Esophagus muscularis mucosa (tissue), 4 donors: Measurements from ENCODE around the gene FMN1. TPM values are rescaled to one million over a fixed set of nuclear protein-coding genes. Genes with fewer than 3 reads are reported as not detected.

ENCODE experiments used
- DNase-seq: peaks from one replicate; pipeline ENCODE4 v3.0.0-alpha.2; 2017; ENCODE audit errors: extremely low spot score
- H3K27ac ChIP-seq, 4 donors: fragments of 200-600 bp; sonication (generic); replicated peaks in 1 of 4; 1 replicate in 3 of 4; 2 replicates in 1 of 4; pipeline ENCODE4 v1.5.1; 2016 to 2019; ENCODE audit warnings: mild to moderate bottlenecking in 1 of 4
- H3K27me3 ChIP-seq, 4 donors: fragments of 200-600 bp; sonication (generic); one replicate each; pipeline versions ENCODE4 v1.5.1 to v1.6.0; 2016 to 2019
- H3K36me3 ChIP-seq, 4 donors: fragments of 200-600 bp; sonication (generic); one replicate each; pipeline ENCODE4 v1.5.1; 2016 to 2019
- H3K4me1 ChIP-seq, 4 donors: fragments of 200-600 bp; sonication (generic); one replicate each; pipeline ENCODE4 v1.5.1; 2016 to 2019
- H3K4me3 ChIP-seq, 4 donors: fragments of 200-600 bp; sonication (generic); 1 replicate in 2 of 4; 2 replicates in 2 of 4; pipeline ENCODE4 v1.5.1; 2016 to 2019; ENCODE audit warnings: mild to moderate bottlenecking in 4 of 4, moderate library complexity in 1 of 4
- H3K9me3 ChIP-seq, 4 donors: fragments of 200-600 bp; sonication (generic); 1 replicate in 3 of 4; 2 replicates in 1 of 4; pipeline ENCODE4 v1.5.1; 2016 to 2019
- CTCF ChIP-seq, 3 experiments: fragments of 200-600 bp in 2 of 3; fragments of 450-650 bp in 1 of 3; sonication (generic) in 2 of 3; IDR thresholded peaks; one replicate each; pipeline ENCODE4 v1.5.1; 2017 to 2019; ENCODE audit warnings: antibody characterized with exemption in 3 of 3, mild to moderate bottlenecking in 2 of 3, moderate library complexity in 1 of 3
- EP300 ChIP-seq: sonication (generic); formaldehyde crosslinking; IDR thresholded peaks from one replicate; pipeline ENCODE4 v1.6.1; 2017; ENCODE audit warnings: antibody characterized with exemption
- POLR2A ChIP-seq: fragments of 450-650 bp; IDR thresholded peaks from one replicate; pipeline ENCODE4 v1.6.1; 2017; ENCODE audit warnings: antibody characterized with exemption, moderate library complexity, mild to moderate bottlenecking, low read depth
- POLR2AphosphoS5 ChIP-seq, 2 donors: sonication (generic); formaldehyde crosslinking; IDR thresholded peaks; one replicate each; pipeline ENCODE4 v1.6.1; 2017; ENCODE audit warnings: antibody characterized with exemption in 2 of 2
- WGBS: methylation state at CpG from one replicate; pipeline ENCODE4 v1.1.5; 2018; 5-methylcytosine and 5-hydroxymethylcytosine counted together
- intact Hi-C: fragments of 100-400 bp; cut with DNase I; formaldehyde crosslinking; loops from one replicate; pipeline ENCODE4 v1.15.1; 2023
- total RNA-seq, 4 donors: library from RNA; depleted of rRNA; stranded (reverse); fragments of >200 nt; gene quantifications; one replicate each; pipeline versions ENCODE4 v1.1.0 to v1.2.1, GENCODE V29; 2016

FMN1 gene
- total RNA-seq, 4 donors from 2014 or later = 4.8 to 12.5 (median 8.6) TPM

- Histone ChIP-seq H3K4me3 (no peak overlapping the region), H3K36me3 (no peaks in the 10 kb centered on the region), H3K27me3 (peaks cover 0 to 31% (median 10%) of the 10 kb centered on the region in 4 donors), H3K4me1 (peaks cover 10 to 37% (median 29%) of the 10 kb centered on the region in 4 donors), H3K9me3 (no peaks in the 10 kb centered on the region), H3K27ac (peak overlapping the region in 1 of 4 donors; percentile 20)
- no peak for DNase-seq
- intact Hi-C loops = loop anchor here (10.0 kb wide), 1 partner anchor 93 kb away; no protein-coding TSS in a partner anchor
- TF ChIP-seq POLR2A = no peak
- TF ChIP-seq EP300 = no peak
- no peak for TF ChIP-seq POLR2AphosphoS5 (IDR thresholded peaks at IDR 0.05)
- no peak for TF ChIP-seq CTCF (IDR thresholded peaks at IDR 0.05)
Measured at GRCh38 chr15:32722136-32722535, 472.4 kb downstream of the FMN1 start.

- peaks cover 0 to 36% (median 11%) of the 10 kb centered on the region in 4 donors for H3K27me3 ChIP-seq
- H3K4me1 ChIP-seq = peaks cover 10 to 39% (median 34%) of the 10 kb centered on the region in 4 donors
- no peaks in the 10 kb centered on the region for H3K9me3 ChIP-seq
- no peaks in the 10 kb centered on the region for H3K36me3 ChIP-seq
- TF ChIP-seq CTCF (IDR thresholded peaks at IDR 0.05) (no peak), POLR2A (no peak), POLR2AphosphoS5 (IDR thresholded peaks at IDR 0.05) (no peak), EP300 (no peak)
- H3K4me3 ChIP-seq = no peak overlapping the region
- intact Hi-C loops = loop anchor here (10.0 kb wide), 1 partner anchor 93 kb away; no protein-coding TSS in a partner anchor
- H3K27ac ChIP-seq = peak overlapping the region in 2 of 4 donors; percentile 20 to 80
- WGBS = 75% methylated on average over 6 of the region's 6 CpGs
- DNase-seq = no peak
Measured at GRCh38 chr15:32721596-32721995, 472.9 kb downstream of the FMN1 start.

- H3K4me1 ChIP-seq = peaks cover 10 to 40% (median 34%) of the 10 kb centered on the region in 4 donors
- no peaks in the 10 kb centered on the region for H3K36me3 ChIP-seq
- 3% methylated on average over 58 of the region's 70 CpGs for WGBS
- intact Hi-C loops = loop anchor here (5.0 kb wide), 1 partner anchor 37 kb away; no protein-coding TSS in a partner anchor
- peak overlapping the region; percentile 51 to 75 (median 61) for H3K4me3 ChIP-seq
- H3K27ac ChIP-seq = peak overlapping the region; percentile 71 to 80 (median 78)
- no peak for DNase-seq
- H3K27me3 ChIP-seq = peaks cover 0 to 53% (median 11%) of the 10 kb centered on the region in 4 donors
- TF ChIP-seq POLR2A (no peak), POLR2AphosphoS5 (IDR thresholded peaks at IDR 0.05) (no peak), CTCF (IDR thresholded peaks at IDR 0.05) (no peak), EP300 (no peak)
- H3K9me3 ChIP-seq = no peaks in the 10 kb centered on the region
Measured at GRCh38 chr15:32718821-32719716, 475.4 kb downstream of the FMN1 start.

GRCh38 chr15:32718227-32718820 lies 476.2 kb downstream of the FMN1 start:
- Histone ChIP-seq H3K27me3 (peaks cover 0 to 61% (median 11%) of the 10 kb centered on the region in 4 donors), H3K27ac (peak overlapping the region; percentile 71 to 80 (median 78)), H3K4me1 (peaks cover 10 to 40% (median 34%) of the 10 kb centered on the region in 4 donors), H3K4me3 (peak overlapping the region; percentile 51 to 75 (median 61)), H3K9me3 (no peaks in the 10 kb centered on the region), H3K36me3 (no peaks in the 10 kb centered on the region)
- no peak for DNase-seq
- no peak for TF ChIP-seq POLR2A
- no peak for TF ChIP-seq CTCF (IDR thresholded peaks at IDR 0.05)
- TF ChIP-seq EP300 = no peak
- no peak for TF ChIP-seq POLR2AphosphoS5 (IDR thresholded peaks at IDR 0.05)
- no CpG with 5 or more reads among the region's 60 CpGs for WGBS
- intact Hi-C loops = loop anchor here (5.0 kb wide), 1 partner anchor 36 kb away; no protein-coding TSS in a partner anchor
